Ovary (tissue), 9 donors: ENCODE measurements around the gene RNF41. TPM values are rescaled to one million over a fixed set of nuclear protein-coding genes. Genes with fewer than 3 reads are reported as not detected.

ENCODE experiments used
- DNase-seq, 5 donors: peaks; one replicate each; pipeline ENCODE4 v3.0.0-alpha.2; 2019 to 2020
- H3K27ac ChIP-seq, 2 donors: fragments of 200-600 bp; one replicate each; pipeline versions ENCODE4 v1.5.1 to v1.8.0; 2019 to 2022
- H3K27me3 ChIP-seq: fragments of 200-600 bp; one replicate; pipeline ENCODE4 v1.8.0; 2022
- H3K36me3 ChIP-seq: fragments of 200-600 bp; sonication (generic); one replicate; pipeline ENCODE4 v1.5.1; 2019
- H3K4me1 ChIP-seq: one replicate; pipeline ENCODE4 v1.8.1; 2013; ENCODE audit warnings: mild to moderate bottlenecking, moderate library complexity; ENCODE audit not compliant: insufficient read depth
- H3K4me3 ChIP-seq: fragments of 200-600 bp; sonication (generic); one replicate; pipeline ENCODE4 v1.5.1; 2017
- H3K9me3 ChIP-seq, 2 donors: fragments of 200-600 bp in 1 of 2; sonication (generic) in 1 of 2; one replicate each; pipeline versions ENCODE4 v1.5.1 to v1.8.1; 2013 to 2019; ENCODE audit warnings: mild to moderate bottlenecking in 1 of 2, moderate library complexity in 1 of 2
- CTCF ChIP-seq, 3 donors: fragments of 450-650 bp in 2 of 3; fragments of 200-600 bp in 1 of 3; IDR thresholded peaks; one replicate each; pipeline versions ENCODE4 v1.5.1 to v1.8.0; 2016 to 2022; ENCODE audit warnings: antibody characterized with exemption in 3 of 3, mild to moderate bottlenecking in 1 of 3
- EP300 ChIP-seq: sonication (generic); formaldehyde crosslinking; IDR thresholded peaks from one replicate; pipeline ENCODE4 v1.6.1; 2017; ENCODE audit warnings: antibody characterized with exemption
- POLR2A ChIP-seq: fragments of 450-650 bp; IDR thresholded peaks from one replicate; pipeline ENCODE4 v1.6.1; 2017; ENCODE audit warnings: antibody characterized with exemption, mild to moderate bottlenecking, moderate library complexity
- WGBS, 3 donors: extraction: QIAGEN DNeasy Blood & Tissue Kit in 1 of 3; methylation state at CpG; one replicate each; pipeline versions ENCODE4 v1.1.5 to v1.1.7; 2013 to 2017; 5-methylcytosine and 5-hydroxymethylcytosine counted together
- intact Hi-C, 4 donors: fragments of 100-400 bp; cut with DNase I; formaldehyde crosslinking; loops; one replicate each; pipeline versions ENCODE4 v1.11.0 to v1.15.1; 2022 to 2023
- polyA plus RNA-seq, 2 donors: library from polyadenylated mRNA; stranded (reverse); fragments of 200-250 nt in 1 of 2; fragments of 350-450 nt in 1 of 2; fragmentation: Illumina TruSeq in 1 of 2; extraction: RNeasy Lipid Tissue Mini Kit (QIAGEN cat#74804) in 1 of 2; gene quantifications; one replicate each; pipeline ENCODE4 v1.2.3, GENCODE V29; 2013 to 2014
- total RNA-seq, 7 donors: library from RNA; depleted of rRNA in 2 of 7; stranded (reverse); fragments of >200 nt in 2 of 7; fragmentation: NEBNext Ultra II Directional in 3 of 7; extraction: Animal tissue kit (Norgen Biotek cat#: 25700) in 3 of 7; gene quantifications; one replicate each; pipeline versions ENCODE4 v1.1.0 to v1.2.4, GENCODE V29; 2016 to 2023
- donor health status: DM: no; HTN: no; CAD: no; lungs with moderate emphysema.
- donor health status: DM: no; HTN: no; CAD: no.
- donor health status: Bipolar disorder and iron deficiency.
- donor health status: DM: yes; HTN: yes; CAD: no.
- donor health status: DM: no; HTN: no; CAD: no.
- donor health status: DM: yes; HTN: yes; CAD: no.

Gene RNF41
- total and polyA plus RNA-seq, 9 donors, result 29.4 to 55.6 (median 40.6) TPM

DNA sequence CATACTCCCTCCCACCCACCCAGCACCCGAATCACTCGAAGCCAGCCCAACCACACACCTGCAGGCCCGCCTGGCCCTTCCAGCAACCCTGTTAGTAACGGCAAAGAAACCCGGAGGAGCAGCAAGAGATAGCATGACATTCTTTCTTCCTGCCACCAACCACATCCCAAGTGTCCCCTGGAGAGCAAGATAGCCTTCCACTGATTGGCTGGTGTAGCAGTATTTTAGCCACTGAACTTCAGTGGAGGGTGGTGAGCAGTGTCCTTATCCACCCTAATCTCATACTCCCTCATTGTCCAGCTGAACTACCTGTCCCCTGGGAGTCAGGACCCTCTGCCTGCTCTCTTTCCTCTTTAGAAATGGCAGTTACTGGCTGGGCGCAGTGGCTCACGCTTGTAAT, 7.4 kb upstream of the RNF41 start:
- intact Hi-C loops, result loop anchor here in 2 of 4 donors (5.0 to 10.0 kb wide), 2 partner anchors 37 to 104 kb away; partner anchors contain the start of gene ESYT1 (in 2 of the 2)

GRCh38 chr12:56224954-56225353, 3.2 kb upstream of the RNF41 start:
- intact Hi-C loops, result loop anchor here (2.0 to 10.0 kb wide), 4 partner anchors 33 to 106 kb away; partner anchors contain the start of genes ESYT1 (in 2 of the 4), MYL6 (in 1 of the 4) and ZC3H10 (in 1 of the 4)
- Histone ChIP-seq H3K4me3 (peak overlapping the region; percentile 68), H3K27ac (peak overlapping the region; percentile 73 to 75), H3K4me1 (peaks cover 5% of the 10 kb centered on the region), H3K9me3 (no peaks in the 10 kb centered on the region), H3K36me3 (no peaks in the 10 kb centered on the region), H3K27me3 (no peaks in the 10 kb centered on the region)
- DNase-seq, result no peak
- TF ChIP-seq CTCF (IDR thresholded peaks at IDR 0.05) (no peak), EP300 (no peak)
- 58 to 76% (median 61%) methylated on average over 11 of the region's 11 CpGs for WGBS, 3 donors

More for the DNA sequence above, 7.4 kb upstream of the RNF41 start:
- no peak for DNase-seq
- no peaks in the 10 kb centered on the region for H3K36me3 ChIP-seq
- H3K9me3 ChIP-seq, result no peaks in the 10 kb centered on the region
- H3K4me1 ChIP-seq, result peaks cover 1% of the 10 kb centered on the region
- H3K4me3 ChIP-seq, result no peak overlapping the region
- TF ChIP-seq EP300, result no peak
- TF ChIP-seq POLR2A, result no peak
- no peak for TF ChIP-seq CTCF (IDR thresholded peaks at IDR 0.05)
- H3K27me3 ChIP-seq, result no peaks in the 10 kb centered on the region
- H3K27ac ChIP-seq, result no peak overlapping the region
- 73 to 84% (median 76%) methylated on average over 7 of the region's 7 CpGs for WGBS, 3 donors

DNA sequence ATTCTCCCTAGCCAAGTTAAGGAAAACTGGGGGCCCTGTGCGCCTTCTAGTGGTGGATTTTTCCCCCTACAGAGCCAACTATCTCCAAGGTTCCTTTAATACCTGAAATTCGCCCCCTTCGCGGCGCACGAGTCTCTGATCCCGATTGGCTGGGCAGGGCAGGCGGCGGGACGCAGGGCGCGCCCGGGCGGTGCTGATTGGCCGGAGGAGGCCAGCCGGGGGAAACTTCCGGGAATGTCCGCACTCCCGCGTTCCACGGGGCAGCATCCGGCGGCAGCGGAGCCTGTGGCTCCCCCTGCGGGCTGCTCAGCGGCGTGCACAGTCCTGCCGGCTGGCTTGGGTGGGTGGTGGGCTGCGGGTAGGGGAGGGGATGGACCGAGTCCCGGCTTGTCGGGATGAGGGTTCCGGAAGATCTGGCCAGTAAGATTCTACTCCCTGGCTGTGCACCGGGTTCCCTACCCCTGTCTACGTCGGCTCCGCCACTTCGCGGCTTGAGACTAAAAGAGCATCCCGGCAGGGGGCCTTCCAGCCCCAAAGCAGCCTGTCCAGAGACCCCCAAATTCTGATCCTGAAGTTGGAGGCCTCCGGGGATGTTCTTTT, 2.5 kb upstream of the RNF41 start, which contains the start of gene NABP2:
NABP2 (plus strand) TSS at position 241 of the 600 bp plus-strand sequence. CDS start 515 bp downstream, outside the sequence.
- Histone ChIP-seq H3K27ac (peak within 1 kb of the TSS; percentile 73 to 75), H3K4me1 (peaks cover 5% of the 10 kb centered on the region), H3K36me3 (no peaks in the 10 kb centered on the region), H3K27me3 (no peaks in the 10 kb centered on the region), H3K9me3 (no peaks in the 10 kb centered on the region), H3K4me3 (peak within 1 kb of the TSS; percentile 68)
- peak; percentile 97 to 99 (median 98) for DNase-seq
- TF ChIP-seq CTCF (IDR thresholded peaks at IDR 0.05), result peak; percentile 84 to 98 (median 98)
- TF ChIP-seq EP300, result peak; percentile 54
- TF ChIP-seq POLR2A, result peak; percentile 36
- WGBS, 3 donors, result 0 to 1% (median 0%) methylated on average over 31 to 41 of the region's 41 CpGs
- intact Hi-C loops, result loop anchor here (2.0 to 10.0 kb wide), 3 partner anchors 67 to 105 kb away; partner anchors contain the start of genes ESYT1 (in 2 of the 4), MYL6 (in 1 of the 4) and ZC3H10 (in 1 of the 4)

GRCh38 chr12:56223571-56224101, 1.9 kb upstream of the RNF41 start:
- H3K36me3 ChIP-seq, result no peaks in the 10 kb centered on the region
- peaks cover 5% of the 10 kb centered on the region for H3K4me1 ChIP-seq
- H3K27me3 ChIP-seq, result no peaks in the 10 kb centered on the region
- H3K4me3 ChIP-seq, result peak overlapping the region; percentile 19
- TF ChIP-seq EP300 (no peak), POLR2A (no peak), CTCF (IDR thresholded peaks at IDR 0.05) (no peak)
- WGBS, 3 donors, result 19 to 25% (median 24%) methylated on average over 15 of the region's 15 CpGs
- no peak for DNase-seq
- H3K9me3 ChIP-seq, result no peaks in the 10 kb centered on the region
- H3K27ac ChIP-seq, result peak overlapping the region in 1 of 2 donors; percentile 52
- intact Hi-C loops, result loop anchor here (2.0 to 10.0 kb wide), 3 partner anchors 66 to 105 kb away; partner anchors contain the start of genes ESYT1 (in 2 of the 4), MYL6 (in 1 of the 4) and ZC3H10 (in 1 of the 4)
